Measurements from ENCODE around the gene NCK2. TPM values are rescaled to one million over a fixed set of nuclear protein-coding genes. Genes with fewer than 3 reads are reported as not detected.

The NCK2 gene
- total RNA-seq, 1 donor from 2014 or later, result 55.2 TPM

DNA sequence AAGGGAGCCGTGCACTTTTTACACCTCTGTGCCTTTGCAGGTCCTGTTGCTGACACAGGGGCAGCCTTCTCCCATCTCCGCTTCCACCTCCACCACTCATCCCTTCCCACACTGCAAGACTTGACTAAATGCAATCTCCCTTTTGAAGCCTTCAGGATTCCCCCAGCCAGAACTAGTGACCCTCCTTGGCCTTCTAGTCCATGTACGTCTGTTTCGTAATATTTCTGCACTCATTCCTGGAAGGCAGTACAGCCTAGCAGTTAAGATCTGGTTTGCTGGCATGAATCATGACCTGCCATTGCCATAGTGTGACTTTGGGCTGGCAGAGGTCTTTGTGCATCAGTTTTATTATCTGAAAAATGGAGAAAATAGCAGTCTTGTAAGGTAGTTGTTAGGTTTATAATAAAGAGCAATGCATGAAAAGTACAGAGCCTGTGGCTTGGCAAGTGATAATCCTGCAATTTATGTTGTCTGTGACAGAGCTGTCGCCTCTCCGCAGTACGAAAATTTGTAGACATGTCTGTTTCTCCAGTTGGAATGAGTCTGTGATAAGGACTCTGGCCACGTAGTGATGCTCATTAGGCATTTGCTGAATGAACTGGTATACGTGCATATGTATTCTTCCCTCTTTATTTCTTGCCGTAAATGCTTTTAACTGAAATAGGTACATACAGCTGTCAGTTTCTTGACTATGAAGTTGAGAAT is 36.7 kb downstream of the NCK2 start:
- H3K4me1 Mint-ChIP-seq (ENCODE audit: low read depth), result peaks cover 10% of the 10 kb centered on the region
- TF ChIP-seq, protein P1, sequence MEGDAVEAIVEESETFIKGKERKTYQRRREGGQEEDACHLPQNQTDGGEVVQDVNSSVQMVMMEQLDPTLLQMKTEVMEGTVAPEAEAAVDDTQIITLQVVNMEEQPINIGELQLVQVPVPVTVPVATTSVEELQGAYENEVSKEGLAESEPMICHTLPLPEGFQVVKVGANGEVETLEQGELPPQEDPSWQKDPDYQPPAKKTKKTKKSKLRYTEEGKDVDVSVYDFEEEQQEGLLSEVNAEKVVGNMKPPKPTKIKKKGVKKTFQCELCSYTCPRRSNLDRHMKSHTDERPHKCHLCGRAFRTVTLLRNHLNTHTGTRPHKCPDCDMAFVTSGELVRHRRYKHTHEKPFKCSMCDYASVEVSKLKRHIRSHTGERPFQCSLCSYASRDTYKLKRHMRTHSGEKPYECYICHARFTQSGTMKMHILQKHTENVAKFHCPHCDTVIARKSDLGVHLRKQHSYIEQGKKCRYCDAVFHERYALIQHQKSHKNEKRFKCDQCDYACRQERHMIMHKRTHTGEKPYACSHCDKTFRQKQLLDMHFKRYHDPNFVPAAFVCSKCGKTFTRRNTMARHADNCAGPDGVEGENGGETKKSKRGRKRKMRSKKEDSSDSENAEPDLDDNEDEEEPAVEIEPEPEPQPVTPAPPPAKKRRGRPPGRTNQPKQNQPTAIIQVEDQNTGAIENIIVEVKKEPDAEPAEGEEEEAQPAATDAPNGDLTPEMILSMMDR (IDR thresholded peaks at IDR 0.05), result no peak
- DNase-seq (ENCODE audit: low spot score), result no peak
- H3K27me3 Mint-ChIP-seq (ENCODE audit: low read depth), result no peaks in the 10 kb centered on the region
- H3K9me3 Mint-ChIP-seq (ENCODE audit: low read depth), result no peaks in the 10 kb centered on the region
- H3K4me3 Mint-ChIP-seq (ENCODE audit: unreplicated experiment), result no peak overlapping the region
- no peaks in the 10 kb centered on the region for H3K36me3 Mint-ChIP-seq (ENCODE audit: low read depth)
- no peak overlapping the region for H3K27ac Mint-ChIP-seq (ENCODE audit: unreplicated experiment)

DNA sequence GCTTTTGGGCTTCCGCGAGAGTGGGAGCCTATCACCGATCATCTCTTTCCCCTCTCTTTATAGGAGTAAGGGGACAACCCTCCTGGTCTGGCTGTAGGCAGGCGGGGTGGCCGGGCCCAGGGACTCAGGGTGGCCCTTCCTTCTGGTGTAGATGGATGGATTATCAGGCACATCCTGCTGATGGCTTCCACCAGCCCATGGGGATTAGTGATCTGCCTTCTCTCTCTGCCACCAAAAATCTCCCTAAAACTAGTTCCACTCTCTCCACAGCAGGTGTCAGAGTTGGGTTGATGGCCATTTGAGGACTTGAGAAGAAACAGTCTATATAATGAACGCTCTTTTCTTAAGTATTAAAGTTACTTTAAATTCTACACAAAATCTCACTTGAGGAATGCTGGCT is 37.4 kb downstream of the NCK2 start:
- no peaks in the 10 kb centered on the region for H3K9me3 Mint-ChIP-seq (ENCODE audit: low read depth)

DNA sequence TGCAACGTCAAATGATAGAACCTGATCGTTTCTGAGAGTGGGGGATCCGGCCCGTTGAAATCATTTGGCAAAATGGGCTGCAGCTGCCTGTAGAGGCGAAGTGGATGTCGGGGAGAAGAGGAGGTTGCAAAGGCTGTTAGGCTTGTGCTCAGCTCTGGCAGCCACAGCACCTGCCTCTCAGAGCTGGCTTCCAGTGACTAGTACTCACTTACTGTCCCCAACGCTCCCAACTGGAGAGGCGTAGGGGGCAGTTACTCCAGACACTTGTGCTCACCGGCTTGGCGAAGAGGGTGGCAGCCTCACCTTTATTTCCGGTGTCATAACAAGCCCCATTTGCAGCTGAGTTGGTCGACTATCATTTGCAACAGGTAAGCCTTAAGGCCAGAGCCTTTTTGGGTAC is 37.9 kb downstream of the NCK2 start:
- Mint-ChIP-seq H3K4me3 (ENCODE audit: unreplicated experiment) (no peak overlapping the region), H3K36me3 (ENCODE audit: low read depth) (no peaks in the 10 kb centered on the region)
- TF ChIP-seq, protein P1 (IDR thresholded peaks at IDR 0.05), result no peak

More for the DNA sequence above, 37.4 kb downstream of the NCK2 start:
- Mint-ChIP-seq H3K36me3 (ENCODE audit: low read depth) (no peaks in the 10 kb centered on the region), H3K4me1 (ENCODE audit: low read depth) (peaks cover 16% of the 10 kb centered on the region), H3K27ac (ENCODE audit: unreplicated experiment) (no peak overlapping the region), H3K27me3 (ENCODE audit: low read depth) (no peaks in the 10 kb centered on the region), H3K4me3 (ENCODE audit: unreplicated experiment) (no peak overlapping the region)
- TF ChIP-seq, protein P1 (IDR thresholded peaks at IDR 0.05), result peak; percentile 39
- DNase-seq (ENCODE audit: low spot score), result no peak

DNA sequence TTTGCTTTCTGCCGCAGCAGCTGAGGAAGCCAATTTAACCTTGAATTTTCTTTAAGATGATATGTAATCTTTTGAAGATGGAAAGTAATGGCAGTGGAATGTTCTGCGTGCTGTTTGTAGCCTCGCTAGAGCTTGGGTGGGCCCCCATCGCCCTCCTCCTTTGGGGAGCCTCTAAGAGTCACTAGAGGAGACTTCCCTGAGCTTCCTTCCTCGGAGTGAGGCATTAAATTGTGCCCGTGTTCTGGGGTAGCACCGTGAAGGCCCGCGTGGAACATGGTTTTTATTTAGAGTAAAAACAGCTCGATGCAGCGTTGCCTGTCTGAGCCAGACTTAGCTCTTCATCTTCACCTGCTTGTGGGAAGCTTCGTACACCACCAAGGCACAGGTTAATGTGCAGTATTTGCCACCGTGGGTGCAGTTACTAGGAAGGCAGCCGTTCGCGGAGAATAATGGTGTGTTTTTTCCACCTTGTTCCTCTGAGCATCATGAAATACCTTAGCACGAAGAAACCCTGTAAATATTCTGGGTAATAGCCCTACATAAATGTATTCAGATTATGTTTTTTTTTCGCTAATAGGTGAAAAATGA is 38.5 kb downstream of the NCK2 start:
- H3K9me3 Mint-ChIP-seq (ENCODE audit: low read depth), result no peaks in the 10 kb centered on the region
- H3K27ac Mint-ChIP-seq (ENCODE audit: unreplicated experiment), result no peak overlapping the region
- no peaks in the 10 kb centered on the region for H3K27me3 Mint-ChIP-seq (ENCODE audit: low read depth)
- no peaks in the 10 kb centered on the region for H3K36me3 Mint-ChIP-seq (ENCODE audit: low read depth)
- H3K4me1 Mint-ChIP-seq (ENCODE audit: low read depth), result peaks cover 16% of the 10 kb centered on the region
- H3K4me3 Mint-ChIP-seq (ENCODE audit: unreplicated experiment), result no peak overlapping the region
- TF ChIP-seq, protein P1 (IDR thresholded peaks at IDR 0.05), result no peak
- no peak for DNase-seq (ENCODE audit: low spot score)

More for the DNA sequence above, 37.9 kb downstream of the NCK2 start:
- DNase-seq (ENCODE audit: low spot score), result no peak
- no peak overlapping the region for H3K27ac Mint-ChIP-seq (ENCODE audit: unreplicated experiment)
- H3K9me3 Mint-ChIP-seq (ENCODE audit: low read depth), result no peaks in the 10 kb centered on the region
- no peaks in the 10 kb centered on the region for H3K27me3 Mint-ChIP-seq (ENCODE audit: low read depth)
- peaks cover 16% of the 10 kb centered on the region for H3K4me1 Mint-ChIP-seq (ENCODE audit: low read depth)

DNA sequence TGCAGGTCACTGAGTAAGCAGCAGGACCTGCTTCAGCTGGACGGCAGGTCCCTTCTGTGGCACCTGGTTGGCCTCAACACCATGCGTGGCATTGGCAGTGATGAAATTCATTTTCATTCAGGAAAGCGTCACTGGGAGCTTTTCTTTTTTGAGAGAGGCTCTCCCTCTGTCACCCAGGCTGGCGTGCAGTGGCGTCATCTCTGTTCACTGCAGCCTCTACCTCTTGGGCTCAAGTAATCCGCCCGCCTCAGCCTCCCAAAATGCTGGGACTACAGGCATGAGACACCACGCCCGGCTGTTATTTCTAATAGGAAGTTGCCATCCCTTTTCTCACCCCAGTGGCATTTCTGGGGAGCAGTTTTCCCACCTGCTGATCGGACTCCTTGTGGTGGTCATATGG is 39.3 kb downstream of the NCK2 start:
- Mint-ChIP-seq H3K4me3 (ENCODE audit: unreplicated experiment) (no peak overlapping the region), H3K27me3 (ENCODE audit: low read depth) (no peaks in the 10 kb centered on the region), H3K27ac (ENCODE audit: unreplicated experiment) (no peak overlapping the region), H3K36me3 (ENCODE audit: low read depth) (no peaks in the 10 kb centered on the region), H3K4me1 (ENCODE audit: low read depth) (peaks cover 21% of the 10 kb centered on the region), H3K9me3 (ENCODE audit: low read depth) (no peaks in the 10 kb centered on the region)
- DNase-seq (ENCODE audit: low spot score), result no peak
- TF ChIP-seq, protein P1 (IDR thresholded peaks at IDR 0.05), result no peak
